NCI-H128 (cell line): ENCODE measurements around the gene TBCK.

Experiments used
- DNase-seq: peaks from one replicate; lab custom pipeline; 2025; ENCODE audit not compliant: unreplicated experiment; lab: John Stamatoyannopoulos, UW

Gene TBCK

GRCh38 chr4:106287353-106287969 is 28.5 kb downstream of the TBCK start:
- no peak for DNase-seq

- DNase-seq = no peak
Measured at GRCh38 chr4:106286611-106287010, 29.4 kb downstream of the TBCK start.

- DNase-seq = no peak
Measured at GRCh38 chr4:106284227-106284626, 31.8 kb downstream of the TBCK start.

- DNase-seq = no peak
Measured at GRCh38 chr4:106277140-106277675, 38.8 kb downstream of the TBCK start.

- DNase-seq = no peak
Measured at GRCh38 chr4:106273831-106274230, 42.2 kb downstream of the TBCK start.

GRCh38 chr4:106270736-106271135 is 45.3 kb downstream of the TBCK start:
- DNase-seq = no peak

GRCh38 chr4:106269711-106270110 is 46.3 kb downstream of the TBCK start:
- no peak for DNase-seq

GRCh38 chr4:106268786-106269185 is 47.2 kb downstream of the TBCK start:
- DNase-seq = no peak

- no peak for DNase-seq
Measured at GRCh38 chr4:106266201-106266600, 49.8 kb downstream of the TBCK start.

- no peak for DNase-seq
Measured at GRCh38 chr4:106264331-106264728, 51.7 kb downstream of the TBCK start.

GRCh38 chr4:106263594-106264330 is 52.2 kb downstream of the TBCK start:
- no peak for DNase-seq

GRCh38 chr4:106261980-106262379 is 54.0 kb downstream of the TBCK start:
- DNase-seq = no peak

- no peak for DNase-seq
Measured at GRCh38 chr4:106258145-106259045, 57.6 kb downstream of the TBCK start.

GRCh38 chr4:106256190-106256589 is 59.8 kb downstream of the TBCK start:
- DNase-seq = no peak

GRCh38 chr4:106255195-106255594 is 60.8 kb downstream of the TBCK start:
- no peak for DNase-seq

- DNase-seq = no peak
Measured at GRCh38 chr4:106253364-106254129, 62.5 kb downstream of the TBCK start.

- no peak for DNase-seq
Measured at GRCh38 chr4:106247600-106247999, 68.4 kb downstream of the TBCK start.

- no peak for DNase-seq
Measured at GRCh38 chr4:106246441-106246840, 69.6 kb downstream of the TBCK start.

- no peak for DNase-seq
Measured at GRCh38 chr4:106245176-106245575, 70.8 kb downstream of the TBCK start.

GRCh38 chr4:106240699-106241098 is 75.3 kb downstream of the TBCK start:
- no peak for DNase-seq
